Activated CD4-positive, alpha-beta T cell treated with anti-CD3 and anti-CD28 coated beads, Interleukin-2, amount 10 ng/mL, durations not matched to agents 7 days and 5 days (primary cell): Measurements from ENCODE around the gene SPAM1. TPM values are rescaled to one million over a fixed set of nuclear protein-coding genes. Genes with fewer than 3 reads are reported as not detected.

Experiments used
- CTCF ChIA-PET: fragments of 350-600 bp; sonication (Branson Sonifier 250); formaldehyde crosslinking; loops from one replicate; lab custom pipeline; 2021; ENCODE audit warnings: antibody characterized with exemption; lab: Charles Lee
- POLR2A ChIA-PET: fragments of 350-600 bp; sonication (Branson Sonifier 250); formaldehyde crosslinking; loops from one replicate; lab custom pipeline; 2021; ENCODE audit warnings: antibody characterized with exemption; lab: Charles Lee
- DNase-seq: peaks from one replicate; pipeline ENCODE4 v3.0.0-alpha.2; 2020
- H3K27ac Mint-ChIP-seq: one replicate; pipeline ENCODE4 v1.8.0; 2021; ENCODE audit warnings: mild to moderate bottlenecking, moderate library complexity, mixed read lengths
- H3K27me3 Mint-ChIP-seq: one replicate; pipeline ENCODE4 v1.8.0; 2021; ENCODE audit warnings: mixed read lengths
- H3K36me3 Mint-ChIP-seq: one replicate; pipeline ENCODE4 v1.8.0; 2021; ENCODE audit warnings: low read depth, mixed read lengths
- H3K4me1 Mint-ChIP-seq: one replicate; pipeline ENCODE4 v1.8.0; 2021; ENCODE audit warnings: mixed read lengths
- H3K4me3 Mint-ChIP-seq: one replicate; pipeline ENCODE4 v1.8.0; 2021; ENCODE audit warnings: mild to moderate bottlenecking, moderate library complexity, mixed read lengths
- H3K9me3 Mint-ChIP-seq: one replicate; pipeline ENCODE4 v1.8.0; 2021; ENCODE audit warnings: mixed read lengths
- total RNA-seq, 2 experiments: library from RNA; stranded (reverse); gene quantifications; one replicate each; pipeline ENCODE4 v1.2.3, GENCODE V29; 2021

Gene SPAM1
- total RNA-seq, 2 experiments from 2014 or later = not detected

- H3K4me3 Mint-ChIP-seq = no peak overlapping the region
- H3K9me3 Mint-ChIP-seq = no peaks in the 10 kb centered on the region
- no peak for DNase-seq
- POLR2A ChIA-PET = interaction anchor here (0.7 kb wide), 1 partner anchor 14 kb away, joined by 3 read pairs; no protein-coding TSS in a partner anchor
- H3K27me3 Mint-ChIP-seq = no peaks in the 10 kb centered on the region
- H3K4me1 Mint-ChIP-seq = no peaks in the 10 kb centered on the region
- no peak overlapping the region for H3K27ac Mint-ChIP-seq
- H3K36me3 Mint-ChIP-seq = no peaks in the 10 kb centered on the region
- CTCF ChIA-PET = no interaction called here
Observed at GRCh38 chr7:124009321-124009720, 84.3 kb downstream of the SPAM1 start.

Other genes with a start within 250 kb of the SPAM1 start
- gene WASL, start 176.2 kb upstream of the SPAM1 start, total RNA-seq = 1 to 10 TPM; 6.2 to 7.7 TPM
- gene HYAL4, start 80.1 kb upstream of the SPAM1 start, total RNA-seq = under 1 TPM; 0.10 to 0.54 TPM
- gene TMEM229A, start 107.8 kb downstream of the SPAM1 start, total RNA-seq = not detected